GM18519 (cell line): Measurements from ENCODE around the gene TFB1M.
"Not testable (repeated sequence)": the region's sequence is repeated elsewhere in the genome, so short reads cannot be mapped to it uniquely, and the experiment has no call there.

Experiments
- ATAC-seq: cut with Tn5 transposase; IDR thresholded peaks from one replicate; pipeline ENCODE4 v1.9.1; 2021; ENCODE audit warnings: mild to moderate bottlenecking, moderate library complexity; ENCODE audit not compliant: unreplicated experiment, low FRiP score

The TFB1M gene

DNA sequence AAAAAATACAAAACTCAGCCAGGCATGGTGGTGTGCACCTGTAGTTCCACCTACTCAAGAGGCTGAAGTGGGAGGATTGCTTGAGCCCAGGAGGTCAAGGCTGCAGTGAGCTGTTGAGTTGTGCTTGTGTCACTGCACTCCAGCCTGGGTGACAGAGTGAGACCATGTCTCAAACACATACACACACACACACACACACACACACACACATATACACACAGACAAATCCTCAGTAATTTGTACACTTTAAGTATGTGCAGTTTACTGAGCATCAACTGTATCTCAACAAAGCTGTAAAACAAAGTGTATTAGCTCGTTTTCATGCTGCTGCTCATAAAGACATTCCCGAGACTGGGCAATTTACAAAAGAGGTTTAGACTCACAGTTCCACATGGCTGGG is 7.3 kb downstream of the TFB1M start:
- ATAC-seq: no peak

DNA sequence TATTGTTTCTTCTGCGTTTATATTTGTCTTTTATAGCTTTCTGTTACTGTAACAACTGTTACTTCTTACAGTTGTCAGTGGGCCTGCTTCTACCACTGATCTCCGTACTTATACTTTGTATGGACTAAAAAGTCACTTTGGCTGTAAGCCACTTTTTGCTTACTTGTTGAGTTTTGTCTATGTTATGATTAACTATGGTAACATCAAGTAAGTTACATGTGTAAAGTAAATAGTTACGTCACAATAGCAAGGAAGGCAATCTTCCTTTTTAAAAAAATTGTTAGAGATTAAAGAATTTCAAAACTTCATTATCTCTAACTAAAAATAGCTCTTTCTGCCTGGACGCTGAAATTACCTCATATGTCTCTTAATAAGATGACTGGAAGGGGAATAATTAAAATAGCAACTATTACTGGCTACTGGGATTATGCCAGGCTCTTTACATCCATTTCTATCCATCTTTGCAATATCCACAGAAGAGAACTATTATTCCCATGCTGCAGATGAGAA is 10.9 kb downstream of the TFB1M start:
- no peak for ATAC-seq

DNA sequence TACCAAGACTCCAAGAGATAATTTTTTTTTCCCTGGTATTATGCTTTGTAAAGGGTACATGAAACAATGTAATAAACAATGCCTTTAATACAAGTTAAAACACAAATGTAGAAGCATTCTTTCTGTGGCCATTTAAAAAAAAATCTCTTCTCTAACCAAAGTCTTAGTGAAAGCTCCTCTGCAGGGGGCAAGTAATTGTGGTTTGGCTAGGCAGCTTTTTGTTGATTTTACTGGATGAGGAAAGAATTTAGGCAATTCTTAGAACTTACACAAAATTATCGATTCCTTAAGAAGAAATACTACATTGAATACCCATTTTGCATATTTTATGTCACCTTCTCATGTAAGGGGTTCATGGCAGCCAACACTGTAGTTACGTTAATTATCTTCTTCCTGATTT is 12.4 kb downstream of the TFB1M start:
- no peak for ATAC-seq

DNA sequence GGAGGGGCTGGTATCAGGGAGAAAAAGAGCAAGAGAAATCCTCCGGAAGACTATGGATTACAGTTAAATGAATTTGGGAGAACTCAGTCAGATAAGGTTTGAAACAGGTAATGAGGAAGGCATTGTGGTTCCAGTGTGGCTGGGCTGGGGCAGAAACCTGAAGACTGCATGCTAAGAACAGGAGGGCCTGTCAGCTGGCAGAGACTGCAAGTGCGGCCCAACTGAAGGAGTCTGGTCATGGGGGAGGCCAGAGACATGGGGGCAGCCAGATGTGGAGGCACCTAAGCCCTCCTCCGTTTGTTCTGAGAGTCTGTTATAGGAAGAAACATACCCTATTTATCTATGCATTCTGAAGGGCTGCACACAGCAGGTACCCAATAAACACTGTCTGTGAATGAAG is 16.6 kb downstream of the TFB1M start:
- ATAC-seq: no peak

DNA sequence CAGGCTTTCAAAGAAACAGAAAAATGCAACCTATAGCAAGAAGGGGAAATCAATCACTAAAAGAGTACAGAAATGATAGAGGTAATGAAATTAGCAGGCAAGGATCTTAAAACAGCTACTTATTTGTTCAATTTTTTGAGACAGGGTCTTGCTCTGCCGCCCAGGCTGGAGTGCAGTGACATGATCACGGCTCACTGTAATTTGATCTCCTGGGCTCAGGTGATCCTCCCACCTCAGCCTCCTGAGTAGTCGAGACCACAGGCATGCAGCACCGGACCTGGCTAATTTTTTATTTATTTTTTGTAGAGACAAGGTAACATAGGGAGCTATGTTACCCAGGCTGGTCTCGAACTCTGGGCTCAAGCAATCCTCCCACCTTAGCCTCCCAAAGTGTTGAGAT is 21.6 kb downstream of the TFB1M start:
- ATAC-seq: no peak

DNA sequence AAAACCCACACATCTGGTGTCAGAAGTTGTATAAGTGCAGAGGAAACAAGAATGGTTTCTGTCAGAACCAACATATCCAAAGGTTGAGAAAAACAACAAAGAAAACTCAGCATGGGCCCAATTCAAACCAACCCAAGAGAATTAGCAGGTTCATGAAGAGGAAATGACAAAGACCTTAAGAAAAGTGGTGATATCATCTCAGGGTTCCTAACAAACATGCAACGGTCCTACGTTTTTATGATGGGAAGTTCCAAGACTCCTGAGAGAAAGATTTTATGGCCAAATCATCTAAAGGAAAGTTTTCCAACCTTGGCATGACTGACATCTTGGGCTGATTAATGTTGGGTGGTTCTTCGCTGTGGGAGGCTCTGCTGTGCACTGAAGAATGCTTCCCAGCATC is 23.0 kb downstream of the TFB1M start:
- ATAC-seq: no peak

DNA sequence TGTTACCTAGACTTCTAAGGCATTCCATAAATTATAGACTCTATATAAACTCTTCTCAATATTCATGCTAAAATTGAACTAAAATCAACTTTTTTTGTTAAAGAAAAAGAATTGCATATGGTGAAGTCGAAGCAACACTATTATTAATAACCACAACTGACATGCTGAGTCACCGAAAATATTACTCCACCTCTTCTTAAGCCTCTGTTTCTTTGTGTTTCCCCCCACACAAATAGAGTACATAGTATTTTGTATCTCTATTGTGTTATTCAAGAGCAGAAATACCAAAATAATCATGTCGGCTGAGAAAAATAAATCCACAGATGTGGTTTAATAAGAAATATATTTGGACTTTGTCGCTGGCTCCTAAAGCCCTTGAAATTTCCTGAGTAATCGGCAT is 23.8 kb downstream of the TFB1M start:
- no peak for ATAC-seq

DNA sequence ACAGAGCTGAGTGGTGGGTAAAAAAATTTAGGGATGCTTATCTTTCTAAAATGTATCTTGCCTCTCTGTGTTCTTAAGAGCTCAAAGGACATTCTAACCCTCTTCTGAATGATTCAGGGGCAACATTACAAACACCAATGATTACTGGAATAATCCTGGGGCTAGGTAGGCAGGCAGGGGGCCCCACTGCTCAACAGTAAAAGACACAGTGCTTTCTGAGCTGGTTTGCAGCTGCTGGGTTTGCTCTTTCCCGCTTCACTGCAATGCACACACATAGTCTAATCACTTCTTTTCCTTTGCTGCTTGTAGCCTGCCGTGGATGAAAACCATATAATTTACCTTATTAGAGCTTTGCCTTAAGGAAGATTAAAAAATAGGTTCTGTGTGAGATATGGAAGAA is 26.5 kb downstream of the TFB1M start:
- ATAC-seq: no peak

DNA sequence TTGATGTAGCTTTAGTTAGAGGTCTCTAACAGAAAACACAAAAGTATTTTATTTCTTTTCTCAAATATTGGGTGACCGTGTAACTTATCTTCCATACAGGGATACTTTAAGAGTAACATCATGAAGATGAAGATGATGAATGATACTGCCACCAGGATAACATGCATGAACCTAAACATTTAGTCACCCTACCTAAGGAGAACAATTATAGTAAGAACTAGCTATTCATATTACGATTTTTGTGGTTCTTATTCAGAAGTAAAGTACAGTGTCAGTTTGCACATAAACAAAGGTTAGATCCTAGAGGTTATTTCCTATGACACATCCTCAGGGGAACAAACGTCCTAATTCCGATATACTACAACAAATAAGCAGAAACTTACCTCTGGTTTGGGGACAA is 29.5 kb downstream of the TFB1M start:
- no peak for ATAC-seq

DNA sequence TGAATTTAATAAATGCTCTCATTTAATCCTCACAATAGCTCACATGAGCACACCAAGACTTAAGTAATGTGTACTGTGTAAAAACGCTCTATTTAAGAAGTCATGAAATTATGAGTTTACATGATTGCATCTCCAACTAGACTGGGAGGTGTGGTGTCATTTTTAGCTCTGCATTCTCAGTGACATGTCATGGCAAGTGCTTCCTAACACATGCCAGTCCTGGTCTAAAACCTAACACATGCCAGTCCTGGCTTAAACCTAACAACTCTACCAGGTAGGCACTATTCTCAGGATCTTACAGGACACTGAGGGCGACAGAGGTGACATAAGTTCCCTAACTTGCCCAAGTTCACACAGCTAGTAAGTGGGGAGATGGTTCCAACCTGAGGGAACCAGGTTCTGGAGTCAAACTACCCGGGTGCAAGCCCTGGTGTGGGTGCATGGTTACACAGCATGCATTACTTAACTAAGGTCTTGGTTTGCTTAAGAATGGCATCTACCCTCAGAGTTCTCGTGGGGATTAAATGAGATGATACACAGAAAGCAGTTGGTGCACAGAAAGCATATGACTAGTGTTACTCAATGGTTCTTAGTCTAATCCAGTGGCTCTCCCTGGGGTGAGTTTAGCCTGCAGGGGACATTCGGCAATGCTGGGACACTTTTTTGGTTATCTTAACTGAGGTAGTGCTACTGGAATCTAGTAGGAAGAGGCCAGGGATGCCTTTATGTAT is 35.8 kb downstream of the TFB1M start:
- no peak for ATAC-seq

DNA sequence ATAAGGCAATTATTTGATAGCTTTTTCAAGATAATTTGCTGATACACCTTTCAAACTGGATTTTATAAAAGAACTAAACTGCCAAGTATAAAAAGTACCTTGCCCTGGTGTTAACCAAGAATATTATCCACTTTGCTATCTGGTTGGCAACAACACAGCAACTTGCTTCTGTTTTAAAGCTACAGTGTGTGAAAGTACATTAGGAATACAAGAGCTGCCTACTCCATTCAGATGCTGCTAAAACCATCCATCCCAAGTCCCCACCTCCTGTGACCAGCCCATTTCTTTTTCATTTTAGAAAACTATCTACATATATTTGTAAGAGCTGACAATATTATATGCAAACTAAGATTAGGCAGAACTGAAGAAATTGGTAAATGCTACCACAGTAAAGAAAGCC is 37.6 kb downstream of the TFB1M start:
- ATAC-seq: no peak

DNA sequence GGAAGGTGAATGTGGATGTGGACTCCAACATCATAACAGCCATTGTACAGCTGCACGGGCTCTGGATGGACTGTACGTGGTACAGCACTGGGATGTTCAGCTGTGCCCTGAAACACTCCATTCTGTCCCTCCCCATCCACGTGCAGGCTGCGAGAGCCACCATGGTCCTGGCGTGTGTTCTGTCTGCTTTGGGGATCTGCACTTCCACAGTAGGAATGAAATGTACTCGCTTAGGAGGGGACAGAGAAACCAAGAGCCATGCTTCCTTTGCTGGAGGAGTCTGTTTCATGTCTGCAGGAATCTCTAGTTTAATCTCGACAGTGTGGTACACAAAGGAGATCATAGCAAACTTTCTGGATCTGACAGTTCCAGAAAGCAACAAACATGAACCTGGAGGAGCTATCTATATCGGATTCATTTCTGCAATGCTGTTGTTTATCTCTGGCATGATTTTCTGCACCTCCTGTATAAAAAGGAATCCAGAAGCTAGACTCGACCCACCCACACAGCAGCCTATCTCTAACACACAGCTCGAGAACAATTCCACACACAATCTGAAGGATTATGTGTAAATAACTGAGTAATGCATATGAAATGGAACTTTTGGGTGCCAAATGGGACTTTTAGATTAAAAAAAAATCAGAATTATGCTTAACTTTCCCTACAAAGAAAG is 38.3 kb downstream of the TFB1M start:
- ATAC-seq: no peak

DNA sequence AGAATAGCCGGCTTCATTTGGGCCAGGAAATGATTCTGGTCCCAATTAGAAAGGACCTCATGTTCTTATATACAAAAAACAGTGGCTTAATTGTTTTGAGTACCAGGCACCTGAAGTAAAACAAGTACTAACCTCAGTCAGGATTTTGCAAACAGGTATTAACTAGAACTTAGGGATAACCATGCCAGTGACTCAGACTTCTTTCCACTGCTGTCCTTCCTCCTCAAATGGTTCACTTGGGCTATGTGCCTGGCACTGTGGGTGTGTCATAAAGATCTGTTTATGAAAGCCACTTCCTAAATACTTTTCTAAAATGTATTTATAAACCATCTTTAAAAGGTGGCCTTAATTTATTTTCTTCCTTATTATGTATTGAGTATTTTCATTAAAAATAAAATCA is 39.8 kb downstream of the TFB1M start:
- ATAC-seq: no peak

DNA sequence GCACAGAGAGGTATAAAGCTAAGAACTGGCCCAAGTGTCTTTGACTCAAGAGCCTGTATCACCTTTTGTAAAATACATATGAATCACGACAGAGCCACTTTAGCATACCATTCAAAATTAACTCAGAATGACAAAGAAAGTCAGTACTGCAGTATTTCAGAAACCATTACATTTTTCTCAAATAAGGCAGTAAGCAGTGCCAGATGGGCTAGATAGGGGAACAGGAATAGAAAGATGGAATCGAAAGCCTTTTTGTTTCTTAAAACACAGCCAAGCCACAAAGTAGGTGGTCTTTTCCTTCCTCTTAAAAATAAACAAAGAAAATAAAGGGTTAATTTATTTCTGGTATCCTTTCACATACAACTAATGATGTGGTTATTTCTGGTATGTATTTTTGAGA is 40.2 kb downstream of the TFB1M start:
- ATAC-seq: no peak

DNA sequence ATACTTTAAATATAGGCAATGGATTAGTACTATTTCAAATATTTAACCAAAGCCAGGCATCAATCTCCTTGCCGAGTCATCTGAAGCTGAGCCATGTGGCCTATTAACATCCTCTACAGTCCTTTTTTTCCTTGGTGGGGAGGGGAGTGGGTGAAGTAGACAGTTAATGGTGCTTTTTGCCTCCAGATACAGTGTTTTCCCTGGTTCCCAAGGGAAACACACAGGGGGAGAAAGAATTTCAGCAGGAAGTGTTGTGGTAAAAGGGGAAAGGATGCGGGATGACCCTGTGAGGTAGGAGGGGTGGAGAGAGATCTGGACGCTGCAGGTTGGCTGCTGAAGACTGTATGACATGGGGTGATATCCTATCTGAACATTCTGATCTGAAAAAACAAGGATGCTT is 40.9 kb downstream of the TFB1M start:
- no peak for ATAC-seq

DNA sequence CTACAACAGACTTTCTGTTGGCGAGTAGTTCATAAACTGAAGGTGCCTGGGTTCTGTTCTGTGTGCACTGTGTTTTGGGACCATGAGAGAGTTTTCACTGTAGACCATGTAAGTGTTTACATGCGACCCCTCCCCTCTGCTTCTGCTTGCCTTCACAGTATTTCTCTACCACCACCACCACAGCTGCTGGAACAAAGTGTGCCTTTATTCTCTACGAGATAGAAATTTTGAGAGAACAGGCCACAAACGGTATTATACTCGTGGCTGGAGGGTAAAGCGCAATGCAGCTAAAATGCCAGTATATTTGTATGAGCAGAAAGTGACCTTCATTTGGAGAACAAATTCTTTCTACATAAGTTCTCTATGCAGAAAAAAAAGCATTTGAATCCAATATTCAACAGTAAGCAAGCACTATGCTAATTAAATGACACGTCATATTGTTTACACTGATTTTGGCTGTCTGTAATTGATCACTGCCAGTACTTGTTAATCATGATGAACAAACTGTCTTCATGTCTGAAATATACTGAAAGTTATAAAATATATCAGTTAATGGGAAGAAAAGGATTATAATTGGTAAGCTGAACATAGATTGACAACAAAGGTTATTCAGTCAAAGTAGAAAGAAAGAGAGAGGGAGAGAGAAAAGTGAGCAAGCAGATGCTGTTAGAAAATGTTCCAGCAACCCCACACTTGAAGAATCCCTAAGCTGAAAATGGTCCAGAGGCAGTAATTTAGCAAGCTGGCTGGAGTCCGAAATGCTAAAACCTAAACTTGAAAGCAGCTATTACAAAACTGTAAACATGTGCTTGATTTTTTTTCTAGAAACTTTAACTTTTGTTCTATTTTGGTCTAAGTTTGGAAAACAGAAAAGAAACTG is 41.7 kb downstream of the TFB1M start:
- no peak for ATAC-seq

DNA sequence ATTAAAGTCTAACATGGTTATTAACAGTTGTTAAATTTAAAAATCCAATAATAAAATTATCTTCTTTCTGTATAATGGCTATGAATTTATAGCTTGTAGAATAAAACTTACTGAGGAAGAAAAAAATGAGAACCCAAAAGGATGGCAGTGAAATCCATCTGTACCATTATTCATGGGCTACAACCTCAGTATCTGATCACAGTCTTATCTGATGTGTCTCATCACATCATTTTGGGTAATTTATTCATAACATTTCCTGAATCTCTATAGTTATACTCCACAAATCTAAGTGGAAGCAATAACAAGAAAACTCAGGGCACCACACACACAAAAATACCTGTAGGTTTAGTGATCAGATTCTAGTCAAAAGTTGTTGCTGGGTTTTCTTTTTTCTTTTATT is 43.1 kb downstream of the TFB1M start:
- ATAC-seq: no peak

DNA sequence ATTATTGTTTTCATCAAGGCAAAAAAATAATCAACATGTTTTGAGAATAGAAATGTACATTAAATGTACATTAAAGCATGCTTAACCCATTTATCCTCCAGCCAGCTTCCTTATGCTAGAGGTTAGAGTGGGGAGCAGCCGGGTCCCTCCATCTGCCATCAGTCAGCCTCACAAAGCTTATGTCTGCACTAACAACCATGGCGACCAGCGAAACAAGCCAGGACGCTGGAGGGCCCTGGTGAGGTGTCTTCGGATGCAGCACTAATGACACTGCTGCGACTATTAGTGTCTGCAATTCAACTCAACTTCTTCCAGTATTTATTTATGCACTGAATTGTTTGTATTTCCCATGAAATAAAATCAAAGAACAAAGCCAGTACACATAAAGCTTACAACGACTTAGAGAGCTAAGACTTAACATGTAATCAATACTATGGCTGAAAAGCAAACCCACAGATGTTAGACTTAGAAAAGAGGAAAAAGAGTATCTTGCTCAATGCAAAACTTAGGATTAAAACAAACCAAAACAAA is 43.7 kb downstream of the TFB1M start:
- ATAC-seq: no peak

DNA sequence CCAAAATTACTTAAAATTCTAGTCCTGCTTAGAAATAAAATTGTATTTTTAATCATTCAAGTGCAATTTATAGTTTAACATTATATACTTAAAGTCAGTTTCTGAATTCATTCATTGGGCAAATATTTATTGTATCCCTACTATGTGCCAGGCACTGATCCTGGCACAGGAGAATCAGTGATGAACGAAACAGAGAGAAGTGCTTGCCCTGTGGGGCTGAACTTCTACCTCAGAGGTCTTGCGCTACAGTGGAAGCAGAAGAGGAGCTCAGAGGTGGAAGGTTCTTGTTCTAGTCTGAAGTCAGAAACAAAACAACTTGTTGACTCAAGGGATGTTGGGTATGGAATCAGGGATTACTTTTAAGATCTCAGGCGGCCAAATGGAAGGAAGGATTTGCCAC is 44.5 kb downstream of the TFB1M start:
- no peak for ATAC-seq

DNA sequence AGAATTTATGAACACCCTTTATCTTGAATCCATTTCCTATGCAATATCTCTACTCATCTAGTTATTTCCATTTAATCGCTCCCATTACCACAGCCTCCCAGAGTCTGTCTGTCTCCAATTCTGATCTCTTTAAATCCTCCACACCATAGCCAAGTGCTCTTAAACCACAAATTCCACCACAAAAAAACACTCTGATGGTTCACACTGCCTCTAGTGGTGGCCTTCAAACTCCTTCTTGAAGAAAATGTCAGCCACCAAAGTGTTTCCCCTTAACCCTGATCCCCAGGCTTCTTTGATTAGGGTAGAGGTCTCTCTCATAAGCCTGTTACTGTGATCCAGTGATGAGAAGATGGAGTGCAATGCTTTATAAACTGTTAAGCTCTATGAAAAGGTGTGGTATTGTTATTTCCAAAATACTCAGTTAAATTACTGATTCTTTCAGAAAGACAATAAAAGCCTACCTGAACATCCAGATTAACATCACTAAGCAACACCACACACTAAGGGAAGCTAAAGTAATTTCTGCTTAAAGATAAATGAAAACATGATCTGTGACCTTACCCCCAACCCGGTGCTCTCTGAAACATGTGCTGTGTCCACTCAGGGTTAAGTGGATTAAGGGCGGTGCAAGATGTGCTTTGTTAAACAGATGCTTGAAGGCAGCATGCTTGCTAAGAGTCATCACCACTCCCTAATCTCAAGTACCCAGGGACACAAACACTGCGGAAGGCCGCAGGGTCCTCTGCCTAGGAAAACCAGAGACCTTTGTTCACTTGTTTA is 46.0 kb downstream of the TFB1M start:
- ATAC-seq: not testable (repeated sequence)
